ENCODE results near the gene LMNB1. TPM values are rescaled to one million over a fixed set of nuclear protein-coding genes. Genes with fewer than 3 reads are reported as not detected.
A peak's percentile ranks its signal among the peaks of the same experiment; 100 is the strongest.

The LMNB1 gene
- total RNA-seq, 1 experiment from 2014 or later: 220 TPM

DNA sequence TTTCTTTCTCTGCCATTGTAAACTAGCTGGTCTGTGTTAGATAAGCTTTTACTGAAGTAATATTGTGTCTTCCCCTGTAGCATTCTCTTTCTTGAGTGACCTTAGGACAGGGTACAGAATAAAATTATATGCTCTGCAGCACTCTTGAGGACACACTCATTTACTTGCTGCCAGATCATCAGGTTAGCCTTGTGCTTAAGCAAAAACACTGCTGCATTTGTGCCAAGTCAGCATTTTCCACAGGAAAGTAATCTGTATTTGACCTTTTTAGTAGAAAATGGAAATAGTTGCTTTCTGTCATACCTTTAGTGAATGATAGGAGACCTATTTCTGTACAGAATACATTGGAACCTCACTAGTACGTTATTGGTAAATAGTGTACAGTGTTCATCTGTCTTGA is 54.2 kb downstream of the LMNB1 start (continued):
- TF ChIP-seq, protein P1, sequence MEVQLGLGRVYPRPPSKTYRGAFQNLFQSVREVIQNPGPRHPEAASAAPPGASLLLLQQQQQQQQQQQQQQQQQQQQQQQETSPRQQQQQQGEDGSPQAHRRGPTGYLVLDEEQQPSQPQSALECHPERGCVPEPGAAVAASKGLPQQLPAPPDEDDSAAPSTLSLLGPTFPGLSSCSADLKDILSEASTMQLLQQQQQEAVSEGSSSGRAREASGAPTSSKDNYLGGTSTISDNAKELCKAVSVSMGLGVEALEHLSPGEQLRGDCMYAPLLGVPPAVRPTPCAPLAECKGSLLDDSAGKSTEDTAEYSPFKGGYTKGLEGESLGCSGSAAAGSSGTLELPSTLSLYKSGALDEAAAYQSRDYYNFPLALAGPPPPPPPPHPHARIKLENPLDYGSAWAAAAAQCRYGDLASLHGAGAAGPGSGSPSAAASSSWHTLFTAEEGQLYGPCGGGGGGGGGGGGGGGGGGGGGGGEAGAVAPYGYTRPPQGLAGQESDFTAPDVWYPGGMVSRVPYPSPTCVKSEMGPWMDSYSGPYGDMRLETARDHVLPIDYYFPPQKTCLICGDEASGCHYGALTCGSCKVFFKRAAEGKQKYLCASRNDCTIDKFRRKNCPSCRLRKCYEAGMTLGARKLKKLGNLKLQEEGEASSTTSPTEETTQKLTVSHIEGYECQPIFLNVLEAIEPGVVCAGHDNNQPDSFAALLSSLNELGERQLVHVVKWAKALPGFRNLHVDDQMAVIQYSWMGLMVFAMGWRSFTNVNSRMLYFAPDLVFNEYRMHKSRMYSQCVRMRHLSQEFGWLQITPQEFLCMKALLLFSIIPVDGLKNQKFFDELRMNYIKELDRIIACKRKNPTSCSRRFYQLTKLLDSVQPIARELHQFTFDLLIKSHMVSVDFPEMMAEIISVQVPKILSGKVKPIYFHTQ (CRISPR knock-in tag; IDR thresholded peaks at IDR 0.05): no peak
- TF ChIP-seq NFATC4 (CRISPR knock-in tag; IDR thresholded peaks at IDR 0.05) (no peak), NR1H2 (CRISPR knock-in tag; IDR thresholded peaks at IDR 0.05) (no peak), JUN (CRISPR knock-in tag; IDR thresholded peaks at IDR 0.05) (no peak), ZNF138 (CRISPR knock-in tag; conservative IDR thresholded peaks at IDR 0.05) (no peak)
- TF ChIP-seq, protein P2, sequence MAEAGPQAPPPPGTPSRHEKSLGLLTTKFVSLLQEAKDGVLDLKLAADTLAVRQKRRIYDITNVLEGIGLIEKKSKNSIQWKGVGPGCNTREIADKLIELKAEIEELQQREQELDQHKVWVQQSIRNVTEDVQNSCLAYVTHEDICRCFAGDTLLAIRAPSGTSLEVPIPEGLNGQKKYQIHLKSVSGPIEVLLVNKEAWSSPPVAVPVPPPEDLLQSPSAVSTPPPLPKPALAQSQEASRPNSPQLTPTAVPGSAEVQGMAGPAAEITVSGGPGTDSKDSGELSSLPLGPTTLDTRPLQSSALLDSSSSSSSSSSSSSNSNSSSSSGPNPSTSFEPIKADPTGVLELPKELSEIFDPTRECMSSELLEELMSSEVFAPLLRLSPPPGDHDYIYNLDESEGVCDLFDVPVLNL (CRISPR knock-in tag; IDR thresholded peaks at IDR 0.05; ENCODE audit: borderline replicate concordance, low read depth): no peak
- TF ChIP-seq, protein P3, sequence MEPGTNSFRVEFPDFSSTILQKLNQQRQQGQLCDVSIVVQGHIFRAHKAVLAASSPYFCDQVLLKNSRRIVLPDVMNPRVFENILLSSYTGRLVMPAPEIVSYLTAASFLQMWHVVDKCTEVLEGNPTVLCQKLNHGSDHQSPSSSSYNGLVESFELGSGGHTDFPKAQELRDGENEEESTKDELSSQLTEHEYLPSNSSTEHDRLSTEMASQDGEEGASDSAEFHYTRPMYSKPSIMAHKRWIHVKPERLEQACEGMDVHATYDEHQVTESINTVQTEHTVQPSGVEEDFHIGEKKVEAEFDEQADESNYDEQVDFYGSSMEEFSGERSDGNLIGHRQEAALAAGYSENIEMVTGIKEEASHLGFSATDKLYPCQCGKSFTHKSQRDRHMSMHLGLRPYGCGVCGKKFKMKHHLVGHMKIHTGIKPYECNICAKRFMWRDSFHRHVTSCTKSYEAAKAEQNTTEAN (CRISPR knock-in tag; IDR thresholded peaks at IDR 0.05): no peak

DNA sequence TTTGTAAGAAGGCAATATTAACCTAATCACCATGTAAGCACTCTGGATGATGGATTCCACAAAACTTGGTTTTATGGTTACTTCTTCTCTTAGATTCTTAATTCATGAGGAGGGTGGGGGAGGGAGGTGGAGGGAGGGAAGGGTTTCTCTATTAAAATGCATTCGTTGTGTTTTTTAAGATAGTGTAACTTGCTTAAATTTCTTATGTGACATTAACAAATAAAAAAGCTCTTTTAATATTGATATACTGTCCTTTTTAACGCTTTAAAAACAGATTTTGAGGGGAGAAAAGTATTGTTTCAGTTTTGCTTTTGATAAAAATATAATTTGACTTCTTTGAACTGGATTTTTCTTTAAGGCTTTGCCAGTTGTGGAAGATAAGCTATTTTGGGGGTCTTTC is 59.8 kb downstream of the LMNB1 start:
- no peak for DNase-seq (ENCODE audit: low spot score)
- ChIA-PET CTCF (no interaction called here), POLR2A (no interaction called here)
- ATAC-seq: no peak
- Mint-ChIP-seq H3K9me3 (no peaks in the 10 kb centered on the region), H3K27me3 (ENCODE audit: low read depth) (no peaks in the 10 kb centered on the region), H3K36me3 (peaks cover 64% of the 10 kb centered on the region), H3K4me3 (no peak overlapping the region), H3K27ac (no peak overlapping the region), H3K4me1 (peaks cover 53% of the 10 kb centered on the region)
- TF ChIP-seq ESRRA (CRISPR knock-in tag; IDR thresholded peaks at IDR 0.05; ENCODE audit: borderline replicate concordance): no peak

DNA sequence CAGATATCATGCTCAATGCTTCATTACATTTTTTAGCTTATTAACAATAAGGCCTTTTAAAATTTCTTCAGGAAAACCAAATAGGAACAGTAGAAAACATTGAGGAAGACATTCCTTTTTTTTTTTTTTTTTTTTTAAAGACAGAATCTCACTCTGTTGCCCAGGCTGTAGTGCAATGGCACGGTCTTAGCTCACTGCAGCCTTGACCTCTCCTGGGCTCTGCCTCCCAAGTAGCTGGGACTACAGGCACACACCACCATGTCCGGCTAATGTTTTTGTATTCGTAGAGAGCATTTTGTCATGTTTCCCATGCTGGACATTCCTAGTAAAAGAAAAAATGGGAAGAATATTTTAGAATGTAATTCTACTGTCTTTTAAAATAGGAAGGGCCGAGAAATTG is 60.3 kb downstream of the LMNB1 start:
- peaks cover 68% of the 10 kb centered on the region for H3K36me3 Mint-ChIP-seq
- H3K4me1 Mint-ChIP-seq: peaks cover 58% of the 10 kb centered on the region
- no peak for TF ChIP-seq OVOL2 (CRISPR knock-in tag; IDR thresholded peaks at IDR 0.05; ENCODE audit: borderline replicate concordance)
- peak; percentile 98 for TF ChIP-seq ZNF121 (CRISPR knock-in tag; IDR thresholded peaks at IDR 0.05)
- H3K4me3 Mint-ChIP-seq: no peak overlapping the region
- no peaks in the 10 kb centered on the region for H3K27me3 Mint-ChIP-seq (ENCODE audit: low read depth)
- DNase-seq (ENCODE audit: low spot score) (no peak), ATAC-seq (0 out of 2 replicates have a peak, but pooled peaks have one; percentile 19)
- peak overlapping the region; percentile 99 for H3K27ac Mint-ChIP-seq
- POLR2A ChIA-PET: no interaction called here
- CTCF ChIA-PET: interaction anchor here (1.6 kb wide), 1 partner anchor 392 kb away, joined by 3 read pairs; no protein-coding TSS in a partner anchor
- no peaks in the 10 kb centered on the region for H3K9me3 Mint-ChIP-seq

DNA sequence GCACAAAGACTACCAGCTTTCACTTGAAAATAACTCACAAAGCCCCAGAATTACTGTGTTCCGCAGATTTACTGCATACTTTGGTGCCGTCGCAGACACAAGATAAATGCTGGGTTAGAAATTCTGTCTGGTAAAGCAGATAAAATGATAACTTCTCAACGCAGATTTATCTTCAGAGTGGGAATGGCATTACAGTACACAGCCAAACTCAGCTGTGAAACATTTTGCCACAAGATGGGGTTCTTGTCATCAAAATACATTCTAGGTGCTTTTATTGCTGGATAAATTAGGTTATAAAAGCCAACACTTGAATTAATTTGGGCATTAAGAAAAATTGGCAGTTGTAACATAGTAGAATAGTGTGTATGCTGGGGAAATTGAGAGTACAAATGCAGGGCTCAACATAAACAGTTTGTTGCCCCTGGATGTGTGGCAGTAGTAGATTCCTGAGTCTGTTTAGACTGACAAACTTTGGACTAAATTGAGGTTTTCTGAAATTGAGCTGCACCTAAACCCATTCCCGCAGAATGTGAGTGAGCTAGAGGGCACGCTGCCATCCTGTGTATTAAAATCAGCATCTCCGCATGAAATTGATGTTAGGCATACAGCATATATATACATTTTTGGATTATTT is 61.1 kb downstream of the LMNB1 start:
- ChIA-PET CTCF (interaction anchor here (0.7 to 1.6 kb wide), 2 partner anchors 58 to 391 kb away, joined by 3 read pairs; no protein-coding TSS in a partner anchor), POLR2A (no interaction called here)
- Mint-ChIP-seq H3K9me3 (no peaks in the 10 kb centered on the region), H3K27ac (peak overlapping the region; percentile 99), H3K27me3 (ENCODE audit: low read depth) (no peaks in the 10 kb centered on the region), H3K36me3 (peaks cover 68% of the 10 kb centered on the region), H3K4me3 (no peak overlapping the region), H3K4me1 (peaks cover 61% of the 10 kb centered on the region)
- TF ChIP-seq NFATC4 (CRISPR knock-in tag; IDR thresholded peaks at IDR 0.05): 0 out of 2 replicates have a peak, but pooled peaks have one; percentile 33
- TF ChIP-seq, protein P3 (CRISPR knock-in tag; IDR thresholded peaks at IDR 0.05): no peak
- ATAC-seq (peak; percentile 12; the same call in 1 of the 2 replicates), DNase-seq (ENCODE audit: low spot score) (no peak)

Data from WTC11 (cell line).